ENCODE data around the gene KCNMA1.

The KCNMA1 gene

DNA sequence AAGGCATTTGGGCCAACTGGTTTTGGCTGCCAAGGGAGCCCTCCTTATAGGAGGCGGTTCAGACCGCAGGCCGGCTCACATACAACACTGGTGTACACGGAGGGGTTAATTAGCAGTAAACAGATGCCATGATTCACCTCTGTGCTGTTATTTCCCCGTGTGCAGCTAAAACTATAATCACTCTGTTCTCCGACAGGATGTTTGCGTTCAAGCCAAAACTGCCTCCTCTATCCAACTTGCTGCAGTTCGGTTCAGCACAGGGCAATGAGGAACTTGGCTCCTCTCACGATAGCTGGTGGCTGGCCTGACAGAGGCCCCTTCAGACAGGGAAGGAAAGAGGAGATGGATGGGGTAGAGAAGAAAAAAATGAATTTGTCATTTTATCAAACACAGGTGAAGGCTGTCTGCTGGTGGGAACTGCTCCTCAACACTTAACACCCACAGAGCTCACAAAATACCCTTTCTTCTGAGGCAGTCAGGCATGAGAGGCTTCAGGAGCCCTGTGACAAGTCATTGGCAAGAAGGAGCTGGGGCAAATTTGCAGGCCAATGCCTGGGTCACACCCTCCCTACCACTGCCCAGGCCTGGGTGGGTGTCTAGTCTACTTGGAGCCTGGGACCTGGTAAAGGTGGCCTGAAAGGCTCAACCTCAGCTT is 24.0 kb downstream of the KCNMA1 start:
- TF ChIP-seq ZNF274 (IDR thresholded peaks at IDR 0.05; ENCODE audit: low read depth, low read length) = no peak
- H3K4me3 ChIP-seq (ENCODE audit: low read length) = no peak overlapping the region

DNA sequence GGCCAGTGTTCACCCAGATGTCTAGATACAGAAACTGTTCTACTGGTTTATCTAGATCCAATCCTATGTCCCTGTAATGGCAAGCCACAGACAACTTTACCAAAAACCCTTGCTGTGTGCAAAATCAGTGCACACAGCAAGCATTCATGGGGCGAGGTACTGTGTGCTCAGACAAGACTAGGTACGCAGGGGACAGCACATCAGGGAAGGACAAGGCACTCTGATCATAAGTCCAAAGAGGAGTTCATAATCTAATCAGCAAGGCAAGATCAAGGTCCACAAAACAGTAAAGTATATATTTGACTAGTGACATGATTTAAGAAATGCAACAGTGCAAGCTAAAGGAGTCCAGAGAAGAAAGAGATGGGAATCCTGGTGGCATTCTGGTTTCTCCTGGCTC is 25.9 kb downstream of the KCNMA1 start:
- TF ChIP-seq ZNF274 (IDR thresholded peaks at IDR 0.05; ENCODE audit: low read depth, low read length) = no peak
- H3K4me3 ChIP-seq (ENCODE audit: low read length) = no peak overlapping the region

DNA sequence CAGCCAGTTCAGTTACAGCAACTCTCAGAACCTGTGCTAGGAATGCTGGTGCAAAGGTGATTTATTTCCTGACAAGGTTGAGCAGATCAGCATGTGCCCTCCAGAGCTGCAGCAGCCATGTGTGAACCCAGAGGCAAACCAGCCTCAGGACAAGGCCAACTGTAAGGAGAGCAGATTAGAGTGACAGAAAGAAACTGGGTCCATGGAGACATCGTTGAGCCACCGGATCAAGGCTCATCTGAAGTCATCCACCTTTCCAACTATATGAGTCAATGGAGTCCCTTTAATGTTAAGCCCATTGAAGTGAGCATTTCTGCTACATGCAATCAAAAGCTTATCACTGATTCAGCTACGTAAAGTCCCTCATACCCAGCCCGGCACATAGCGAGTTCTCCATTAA is 26.4 kb downstream of the KCNMA1 start:
- no peak for TF ChIP-seq ZNF274 (IDR thresholded peaks at IDR 0.05; ENCODE audit: low read depth, low read length)
- no peak overlapping the region for H3K4me3 ChIP-seq (ENCODE audit: low read length)

- H3K4me3 ChIP-seq (ENCODE audit: low read length) = no peak overlapping the region
- TF ChIP-seq ZNF274 (IDR thresholded peaks at IDR 0.05; ENCODE audit: low read depth, low read length) = no peak
These were observed 27.8 kb downstream of the KCNMA1 start for GRCh38 chr10:77609781-77610272.

DNA sequence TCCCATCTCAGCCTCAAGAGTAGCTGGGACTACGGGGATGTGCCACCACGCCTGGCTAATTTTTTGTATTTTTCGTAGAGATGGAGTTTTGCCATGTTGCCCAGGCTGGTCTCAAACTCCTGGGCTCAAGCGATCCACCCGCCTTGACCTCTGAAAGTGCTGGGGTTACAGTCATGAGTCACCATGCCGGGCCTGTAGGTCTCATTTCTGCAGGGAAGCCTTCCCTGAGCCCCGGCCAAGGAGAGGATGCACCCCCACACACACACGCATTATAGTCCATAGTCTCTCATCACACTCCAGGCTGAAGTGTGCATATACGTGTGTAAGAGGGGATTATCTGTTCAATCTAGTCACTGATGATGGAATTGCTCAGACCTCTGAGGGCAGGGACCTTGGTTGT is 29.3 kb downstream of the KCNMA1 start:
- no peak for TF ChIP-seq ZNF274 (IDR thresholded peaks at IDR 0.05; ENCODE audit: low read depth, low read length)
- H3K4me3 ChIP-seq (ENCODE audit: low read length) = no peak overlapping the region

GRCh38 chr10:77606751-77607150 is 30.9 kb downstream of the KCNMA1 start:
- no peak for TF ChIP-seq ZNF274 (IDR thresholded peaks at IDR 0.05; ENCODE audit: low read depth, low read length)
- no peak overlapping the region for H3K4me3 ChIP-seq (ENCODE audit: low read length)

GRCh38 chr10:77605466-77605865 is 32.1 kb downstream of the KCNMA1 start:
- TF ChIP-seq ZNF274 (IDR thresholded peaks at IDR 0.05; ENCODE audit: low read depth, low read length) = no peak
- H3K4me3 ChIP-seq (ENCODE audit: low read length) = no peak overlapping the region

GRCh38 chr10:77604941-77605351 is 32.7 kb downstream of the KCNMA1 start:
- no peak for TF ChIP-seq ZNF274 (IDR thresholded peaks at IDR 0.05; ENCODE audit: low read depth, low read length)
- H3K4me3 ChIP-seq (ENCODE audit: low read length) = no peak overlapping the region

- no peak overlapping the region for H3K4me3 ChIP-seq (ENCODE audit: low read length)
- no peak for TF ChIP-seq ZNF274 (IDR thresholded peaks at IDR 0.05; ENCODE audit: low read depth, low read length)
These were observed 33.5 kb downstream of the KCNMA1 start for GRCh38 chr10:77604063-77604462.

GRCh38 chr10:77603534-77603927 is 34.1 kb downstream of the KCNMA1 start:
- TF ChIP-seq ZNF274 (IDR thresholded peaks at IDR 0.05; ENCODE audit: low read depth, low read length) = no peak
- no peak overlapping the region for H3K4me3 ChIP-seq (ENCODE audit: low read length)

- no peak overlapping the region for H3K4me3 ChIP-seq (ENCODE audit: low read length)
- TF ChIP-seq ZNF274 (IDR thresholded peaks at IDR 0.05; ENCODE audit: low read depth, low read length) = no peak
These were observed 34.6 kb downstream of the KCNMA1 start for GRCh38 chr10:77602913-77603533.

- TF ChIP-seq ZNF274 (IDR thresholded peaks at IDR 0.05; ENCODE audit: low read depth, low read length) = no peak
- no peak overlapping the region for H3K4me3 ChIP-seq (ENCODE audit: low read length)
These were observed 35.2 kb downstream of the KCNMA1 start for GRCh38 chr10:77602231-77602912.

DNA sequence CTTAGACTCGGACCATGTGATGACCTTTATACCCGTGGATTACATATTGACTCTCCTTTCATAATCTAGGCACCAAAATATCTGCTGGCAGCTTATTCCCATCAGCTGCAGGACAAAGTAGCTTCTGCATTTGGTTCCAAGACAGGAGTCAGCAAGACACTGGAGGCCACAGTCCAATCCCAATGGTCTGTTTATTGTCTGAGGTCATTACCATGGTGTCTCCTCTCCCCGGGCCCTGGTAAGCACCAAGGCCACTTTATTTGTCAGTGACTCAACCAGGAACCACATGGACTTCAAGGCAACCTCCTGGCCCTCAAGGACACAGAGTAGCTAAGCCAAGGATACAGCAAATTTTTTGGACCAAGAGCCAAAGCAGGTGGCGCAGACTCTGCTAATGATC is 36.1 kb downstream of the KCNMA1 start:
- no peak for TF ChIP-seq ZNF274 (IDR thresholded peaks at IDR 0.05; ENCODE audit: low read depth, low read length)
- H3K4me3 ChIP-seq (ENCODE audit: low read length) = no peak overlapping the region

GRCh38 chr10:77600640-77601039 is 37.0 kb downstream of the KCNMA1 start:
- TF ChIP-seq ZNF274 (IDR thresholded peaks at IDR 0.05; ENCODE audit: low read depth, low read length) = no peak

DNA sequence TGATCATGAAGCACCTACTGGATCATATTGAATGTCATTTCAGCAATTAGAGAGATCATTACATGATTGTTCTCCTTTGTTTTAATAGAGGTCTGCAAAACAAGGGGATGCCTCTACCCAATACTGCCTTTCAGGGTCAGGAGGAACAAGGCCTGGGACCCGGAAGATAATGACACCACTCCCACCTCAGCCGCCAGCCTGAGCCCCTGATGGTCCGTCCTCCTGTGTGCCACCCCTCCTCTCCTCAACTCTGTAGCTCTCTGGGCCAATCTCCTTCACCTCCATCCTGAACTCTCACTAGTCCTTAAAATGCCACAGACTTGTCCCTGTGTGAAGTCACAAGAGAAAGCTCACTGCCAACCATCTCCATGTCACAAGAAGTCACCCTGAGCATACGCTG is 38.0 kb downstream of the KCNMA1 start:
- no peak for TF ChIP-seq ZNF274 (IDR thresholded peaks at IDR 0.05; ENCODE audit: low read depth, low read length)
- no peak overlapping the region for H3K4me3 ChIP-seq (ENCODE audit: low read length)

More at GRCh38 chr10:77600640-77601039, 37.0 kb downstream of the KCNMA1 start:
- H3K4me3 ChIP-seq (ENCODE audit: low read length) = no peak overlapping the region
